ENCODE data around the gene RIC1.
A peak's percentile ranks its signal among the peaks of the same experiment; 100 is the strongest.

The RIC1 gene

GRCh38 chr9:5817862-5818261 lies 189.0 kb downstream of the RIC1 start:
- DNase-seq (ENCODE audit: low spot score): no peak
- in situ Hi-C loops (cut with MboI; ENCODE audit: low sequenced_read_pairs, unreplicated experiment): no loop called here
- TF ChIP-seq CTCF (IDR thresholded peaks at IDR 0.05; ENCODE audit: borderline replicate concordance, control extremely low read depth, extremely low read depth, insufficient read depth, missing control alignments): no peak

DNA sequence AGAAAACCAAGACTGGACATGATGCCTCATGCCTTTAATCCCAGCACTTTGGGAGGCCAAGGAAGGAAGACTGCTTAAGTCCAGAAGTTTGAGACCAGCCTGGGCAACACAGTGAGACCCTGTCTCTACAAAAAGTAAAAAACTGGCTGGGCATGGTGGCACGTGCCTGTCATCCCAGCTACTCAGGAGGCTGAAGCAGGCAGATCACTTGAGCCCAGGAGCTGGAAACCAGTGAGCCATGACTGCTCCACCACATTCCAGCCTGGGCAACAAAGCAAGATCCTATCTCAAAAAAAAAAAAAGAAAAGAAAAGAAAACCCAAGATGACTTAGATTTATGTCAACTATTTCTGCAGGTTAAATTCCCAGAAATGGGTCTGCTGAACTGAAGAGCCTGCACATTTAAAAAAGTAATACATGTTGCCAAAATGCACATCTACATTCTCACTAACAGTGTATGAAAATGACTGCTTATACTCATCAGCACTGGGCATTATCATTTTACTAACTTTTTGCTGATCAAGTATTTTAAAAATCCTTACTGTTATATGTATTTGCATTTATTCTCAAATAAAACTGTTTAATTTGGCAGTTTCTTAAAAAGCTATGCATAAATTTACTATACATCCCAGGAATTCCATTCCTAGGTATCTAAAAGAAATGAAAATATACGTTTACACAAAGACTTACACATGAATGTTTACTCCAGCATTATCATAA lies 189.7 kb downstream of the RIC1 start:
- no peak for TF ChIP-seq CTCF (IDR thresholded peaks at IDR 0.05; ENCODE audit: borderline replicate concordance, control extremely low read depth, extremely low read depth, insufficient read depth, missing control alignments)
- no peak for DNase-seq (ENCODE audit: low spot score)
- in situ Hi-C loops (cut with MboI; ENCODE audit: low sequenced_read_pairs, unreplicated experiment): no loop called here

GRCh38 chr9:5819174-5819573 lies 190.3 kb downstream of the RIC1 start:
- DNase-seq (ENCODE audit: low spot score): no peak
- TF ChIP-seq CTCF (IDR thresholded peaks at IDR 0.05; ENCODE audit: borderline replicate concordance, control extremely low read depth, extremely low read depth, insufficient read depth, missing control alignments): no peak
- in situ Hi-C loops (cut with MboI; ENCODE audit: low sequenced_read_pairs, unreplicated experiment): no loop called here

- in situ Hi-C loops (cut with MboI; ENCODE audit: low sequenced_read_pairs, unreplicated experiment): no loop called here
- peak; percentile 26 for DNase-seq (ENCODE audit: low spot score)
- no peak for TF ChIP-seq CTCF (IDR thresholded peaks at IDR 0.05; ENCODE audit: borderline replicate concordance, control extremely low read depth, extremely low read depth, insufficient read depth, missing control alignments)
These were observed 191.5 kb downstream of the RIC1 start for GRCh38 chr9:5820425-5820824.

- in situ Hi-C loops (cut with MboI; ENCODE audit: low sequenced_read_pairs, unreplicated experiment): no loop called here
- DNase-seq (ENCODE audit: low spot score): no peak
- TF ChIP-seq CTCF (IDR thresholded peaks at IDR 0.05; ENCODE audit: borderline replicate concordance, control extremely low read depth, extremely low read depth, insufficient read depth, missing control alignments): no peak
These were observed 196.3 kb downstream of the RIC1 start for GRCh38 chr9:5825223-5825622.

Measured in GM13976 (cell line).